Trophoblast cell (in vitro differentiated cells and primary cell): ENCODE measurements around the gene BABAM2.
A peak's percentile ranks its signal among the peaks of the same experiment; 100 is the strongest.

Experiments used
- DNase-seq, 2 donors: peaks; one replicate each; pipeline ENCODE4 v3.0.0-alpha.2; 2016
- H2AFZ ChIP-seq: 2 replicates; pipeline ENCODE4 v1.6.1; 2013; ENCODE audit warnings: low read length, moderate library complexity, mild to moderate bottlenecking; ENCODE audit not compliant: insufficient read depth, poor library complexity
- H2AK5ac ChIP-seq: 2 replicates; pipeline ENCODE4 v1.6.1; 2013; ENCODE audit warnings: mild to moderate bottlenecking, low read length
- H2BK120ac ChIP-seq: 2 replicates; pipeline ENCODE4 v1.6.1; 2013; ENCODE audit warnings: low read length, mild to moderate bottlenecking, moderate library complexity; ENCODE audit not compliant: insufficient read depth, poor library complexity
- H2BK12ac ChIP-seq: 2 replicates; pipeline ENCODE4 v1.6.1; 2013; ENCODE audit warnings: mild to moderate bottlenecking, low read length, moderate library complexity
- H2BK5ac ChIP-seq: 2 replicates; pipeline ENCODE4 v1.6.1; 2013; ENCODE audit warnings: low read length, low read depth, moderate library complexity, mild to moderate bottlenecking; ENCODE audit not compliant: poor library complexity
- H3K14ac ChIP-seq: 2 replicates; pipeline ENCODE4 v1.6.1; 2013; ENCODE audit warnings: mild to moderate bottlenecking, low read length
- H3K18ac ChIP-seq: 2 replicates; pipeline ENCODE4 v1.6.1; 2013; ENCODE audit warnings: mild to moderate bottlenecking, low read length
- H3K23ac ChIP-seq: 2 replicates; pipeline ENCODE4 v1.6.1; 2013; ENCODE audit warnings: low read length
- H3K27ac ChIP-seq: 2 replicates; pipeline ENCODE4 v1.5.1; 2013; ENCODE audit warnings: low read depth, mild to moderate bottlenecking, inconsistent platforms, low read length, moderate library complexity
- H3K27me3 ChIP-seq: 2 replicates; pipeline ENCODE4 v1.6.1; 2013; ENCODE audit warnings: inconsistent platforms, mild to moderate bottlenecking, low read length, moderate library complexity; ENCODE audit not compliant: insufficient read depth
- H3K36me3 ChIP-seq, 2 experiments: 1 replicate in 1 of 2; 2 replicates in 1 of 2; pipeline ENCODE4 v1.6.1; 2013; ENCODE audit warnings: low read length in 2 of 2, mild to moderate bottlenecking in 2 of 2, moderate library complexity in 1 of 2; ENCODE audit not compliant: insufficient read depth in 2 of 2, control insufficient read depth in 1 of 2
- H3K4ac ChIP-seq: 2 replicates; pipeline ENCODE4 v1.6.1; 2013; ENCODE audit warnings: low read depth, mild to moderate bottlenecking, low read length, moderate library complexity
- H3K4me1 ChIP-seq, 2 experiments: 1 replicate in 1 of 2; 2 replicates in 1 of 2; pipeline ENCODE4 v1.6.1; 2013; ENCODE audit warnings: low read length in 2 of 2, mild to moderate bottlenecking in 2 of 2, moderate library complexity in 1 of 2; ENCODE audit not compliant: insufficient read depth in 2 of 2, control insufficient read depth in 1 of 2
- H3K4me2 ChIP-seq: 2 replicates; pipeline ENCODE4 v1.6.1; 2013; ENCODE audit warnings: inconsistent platforms, mild to moderate bottlenecking, low read length, moderate library complexity
- H3K4me3 ChIP-seq: 2 replicates; pipeline ENCODE4 v1.5.1; 2013; ENCODE audit warnings: mild to moderate bottlenecking, low read depth, low read length, inconsistent platforms
- H3K79me1 ChIP-seq: one replicate; pipeline ENCODE4 v1.6.1; 2013; ENCODE audit warnings: low read length
- H3K79me2 ChIP-seq: 2 replicates; pipeline ENCODE4 v1.6.1; 2013; ENCODE audit warnings: low read length, mild to moderate bottlenecking; ENCODE audit not compliant: control insufficient read depth, insufficient read depth, poor library complexity
- H3K9ac ChIP-seq: 2 replicates; pipeline ENCODE4 v1.6.1; 2013; ENCODE audit warnings: mild to moderate bottlenecking, low read length
- H3K9me3 ChIP-seq: 2 replicates; pipeline ENCODE4 v1.6.1; 2013; ENCODE audit warnings: low read depth, mild to moderate bottlenecking, control low read depth, inconsistent platforms, low read length; ENCODE audit not compliant: insufficient read depth
- H4K12ac ChIP-seq: 2 replicates; pipeline ENCODE4 v1.6.1; 2013; ENCODE audit warnings: low read depth, mild to moderate bottlenecking, low read length, moderate library complexity
- H4K8ac ChIP-seq: 2 replicates; pipeline ENCODE4 v1.6.1; 2013; ENCODE audit warnings: low read depth, mild to moderate bottlenecking, low read length, moderate library complexity
- H4K91ac ChIP-seq: one replicate; pipeline ENCODE4 v1.6.1; 2013; ENCODE audit warnings: low read depth, mild to moderate bottlenecking, low read length, moderate library complexity
- WGBS: extraction: QIAGEN DNeasy Blood & Tissue Kit; methylation state at CpG from one replicate; pipeline ENCODE4 v1.1.7; 2013; ENCODE audit warnings: missing lambda C conversion rate; ENCODE audit not compliant: insufficient read length, insufficient coverage; ENCODE audit errors: extremely low coverage; 5-methylcytosine and 5-hydroxymethylcytosine counted together

The BABAM2 gene

GRCh38 chr2:28320371-28320770 is 429.8 kb downstream of the BABAM2 start:
- H3K79me2 ChIP-seq: no peaks in the 10 kb centered on the region
- no peak overlapping the region for H3K14ac ChIP-seq
- no peak overlapping the region for H4K91ac ChIP-seq
- DNase-seq: no peak
- no peaks in the 10 kb centered on the region for H3K36me3 ChIP-seq
- no CpG with 5 or more reads among the region's 7 CpGs for WGBS
- no peak overlapping the region for H3K4ac ChIP-seq
- H2BK12ac ChIP-seq: no peak overlapping the region
- no peak overlapping the region for H2BK5ac ChIP-seq
- H3K4me2 ChIP-seq: no peak overlapping the region
- H2AFZ ChIP-seq: no peak overlapping the region
- H3K4me3 ChIP-seq: no peak overlapping the region
- no peak overlapping the region for H4K8ac ChIP-seq
- H3K4me1 ChIP-seq: peaks cover 9 to 14% of the 10 kb centered on the region in 2 experiments
- no peaks in the 10 kb centered on the region for H3K27me3 ChIP-seq
- H3K23ac ChIP-seq: no peak overlapping the region
- H4K12ac ChIP-seq: no peak overlapping the region
- no peak overlapping the region for H2AK5ac ChIP-seq
- no peak overlapping the region for H3K18ac ChIP-seq
- H3K9ac ChIP-seq: no peak overlapping the region
- H3K79me1 ChIP-seq: no peaks in the 10 kb centered on the region
- no peak overlapping the region for H2BK120ac ChIP-seq
- no peaks in the 10 kb centered on the region for H3K9me3 ChIP-seq
- H3K27ac ChIP-seq: no peak overlapping the region

- no peak overlapping the region for H2AFZ ChIP-seq
- no peaks in the 10 kb centered on the region for H3K79me1 ChIP-seq
- H2BK5ac ChIP-seq: no peak overlapping the region
- no peak overlapping the region for H4K12ac ChIP-seq
- H3K27ac ChIP-seq: no peak overlapping the region
- H3K9ac ChIP-seq: no peak overlapping the region
- H2AK5ac ChIP-seq: no peak overlapping the region
- no peaks in the 10 kb centered on the region for H3K27me3 ChIP-seq
- no peak overlapping the region for H3K4ac ChIP-seq
- no peak overlapping the region for H3K18ac ChIP-seq
- peak in 1 of 2 donors; percentile 54 for DNase-seq
- H3K23ac ChIP-seq: no peak overlapping the region
- H3K4me1 ChIP-seq: peaks cover 9 to 15% of the 10 kb centered on the region in 2 experiments
- no peak overlapping the region for H3K14ac ChIP-seq
- H3K36me3 ChIP-seq: no peaks in the 10 kb centered on the region
- no peak overlapping the region for H3K4me3 ChIP-seq
- H4K8ac ChIP-seq: no peak overlapping the region
- H4K91ac ChIP-seq: no peak overlapping the region
- no peak overlapping the region for H3K4me2 ChIP-seq
- WGBS: no CpG with 5 or more reads among the region's 4 CpGs
- H3K79me2 ChIP-seq: no peaks in the 10 kb centered on the region
- no peak overlapping the region for H2BK120ac ChIP-seq
- H2BK12ac ChIP-seq: no peak overlapping the region
- no peaks in the 10 kb centered on the region for H3K9me3 ChIP-seq
Measured at GRCh38 chr2:28321426-28321825, 430.9 kb downstream of the BABAM2 start.

GRCh38 chr2:28322051-28322450 is 431.5 kb downstream of the BABAM2 start:
- Histone ChIP-seq H2BK5ac (no peak overlapping the region), H3K9ac (no peak overlapping the region), H2BK120ac (no peak overlapping the region), H3K14ac (no peak overlapping the region), H3K27me3 (no peaks in the 10 kb centered on the region), H3K27ac (no peak overlapping the region), H2AFZ (no peak overlapping the region), H3K4me3 (no peak overlapping the region), H4K12ac (no peak overlapping the region), H2BK12ac (no peak overlapping the region), H3K4me1 (peaks cover 11 to 18% of the 10 kb centered on the region in 2 experiments), H4K91ac (no peak overlapping the region), H3K79me2 (no peaks in the 10 kb centered on the region), H3K23ac (no peak overlapping the region), H3K4me2 (no peak overlapping the region), H4K8ac (no peak overlapping the region), H3K9me3 (no peaks in the 10 kb centered on the region), H2AK5ac (peak overlapping the region; percentile 61), H3K36me3 (no peaks in the 10 kb centered on the region), H3K4ac (no peak overlapping the region), H3K79me1 (no peaks in the 10 kb centered on the region), H3K18ac (no peak overlapping the region)
- no CpG with 5 or more reads among the region's 5 CpGs for WGBS
- no peak for DNase-seq

DNA sequence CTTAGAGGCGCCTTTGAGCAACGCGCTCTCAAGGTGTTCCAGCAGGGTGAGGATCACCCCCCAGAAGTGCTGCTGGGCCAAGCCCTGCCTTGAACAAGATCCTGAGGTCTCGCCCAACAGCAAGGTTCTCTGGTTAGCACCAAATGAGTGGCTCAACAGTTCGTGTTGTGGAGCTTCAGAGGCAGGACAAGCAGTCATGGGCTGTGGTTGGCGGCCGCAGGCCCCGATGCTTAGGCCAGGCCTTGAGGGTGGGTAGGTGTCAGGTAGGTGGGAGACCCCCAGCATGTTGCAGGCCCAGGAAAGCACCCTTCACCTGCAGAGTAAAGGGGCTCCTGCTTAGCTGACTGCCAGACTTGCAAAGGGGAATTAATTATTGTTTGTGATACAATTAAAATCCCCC is 431.9 kb downstream of the BABAM2 start:
- H4K8ac ChIP-seq: no peak overlapping the region
- peak overlapping the region; percentile 30 for H2AK5ac ChIP-seq
- H3K14ac ChIP-seq: peak overlapping the region; percentile 4
- no peak overlapping the region for H3K27ac ChIP-seq
- H4K12ac ChIP-seq: no peak overlapping the region
- no peak for DNase-seq
- peaks cover 12 to 19% of the 10 kb centered on the region in 2 experiments for H3K4me1 ChIP-seq
- no peaks in the 10 kb centered on the region for H3K79me1 ChIP-seq
- no peak overlapping the region for H3K4me3 ChIP-seq
- no peaks in the 10 kb centered on the region for H3K9me3 ChIP-seq
- H2BK5ac ChIP-seq: no peak overlapping the region
- no peak overlapping the region for H3K18ac ChIP-seq
- no CpG with 5 or more reads among the region's 8 CpGs for WGBS
- no peak overlapping the region for H3K4ac ChIP-seq
- H3K4me2 ChIP-seq: no peak overlapping the region
- H3K79me2 ChIP-seq: no peaks in the 10 kb centered on the region
- no peak overlapping the region for H2BK12ac ChIP-seq
- H3K27me3 ChIP-seq: no peaks in the 10 kb centered on the region
- peak overlapping the region; percentile 30 for H2BK120ac ChIP-seq
- no peak overlapping the region for H3K23ac ChIP-seq
- H3K9ac ChIP-seq: no peak overlapping the region
- no peak overlapping the region for H4K91ac ChIP-seq
- no peak overlapping the region for H2AFZ ChIP-seq
- H3K36me3 ChIP-seq: no peaks in the 10 kb centered on the region
